Cardiac ventricle fibroblast (primary cell): ENCODE measurements around the gene HOXB3. TPM values are rescaled to one million over a fixed set of nuclear protein-coding genes. Genes with fewer than 3 reads are reported as not detected.

Experiments
- total RNA-seq: library from RNA; depleted of rRNA; stranded (reverse); fragments of >200 nt; gene quantifications from 2 replicates; pipeline ENCODE4 v1.2.3, GENCODE V29; 2015

The HOXB3 gene
- 0.37 and 0.73 TPM in 2 replicates for total RNA-seq

DNA sequence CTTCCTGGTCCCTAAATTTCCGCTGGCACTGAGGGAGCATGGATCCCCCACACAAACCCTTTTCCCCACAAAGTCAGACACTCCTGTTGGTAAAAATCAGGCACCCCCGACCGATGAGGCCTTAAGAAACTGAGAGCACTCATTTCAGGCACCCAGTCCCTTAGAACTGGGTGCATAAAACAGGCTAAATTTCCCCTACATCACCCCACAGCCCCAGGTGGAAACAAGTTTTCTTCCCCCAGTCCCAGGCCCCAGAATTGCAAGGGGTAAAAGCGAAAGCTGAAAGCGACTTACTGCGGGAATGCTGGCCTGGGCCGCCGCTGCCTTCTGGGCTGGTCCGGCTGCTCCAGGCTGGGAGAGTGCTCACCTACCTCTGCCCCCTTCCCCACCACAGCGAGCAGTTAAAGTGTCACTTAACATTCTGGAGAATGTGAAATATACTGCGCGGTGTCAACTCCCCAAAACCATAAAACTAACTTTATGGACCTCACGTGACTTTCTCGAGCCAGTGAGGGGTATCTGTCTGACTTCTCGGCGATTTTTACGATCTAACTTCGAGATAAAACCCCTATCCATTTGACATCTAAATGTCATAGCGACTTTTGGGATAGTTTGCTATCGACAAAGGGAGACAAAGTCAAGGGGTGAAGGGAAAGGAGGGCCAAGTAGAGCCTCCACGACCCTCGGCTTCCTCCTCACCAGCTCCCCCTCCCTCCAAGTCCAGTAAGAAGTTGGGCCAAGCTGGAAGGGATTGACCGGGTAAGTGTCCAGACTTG, at the start of gene HOXB3:
Gene HOXB3, minus strand, starts transcription at position 411 of the 776 bp plus-strand sequence. CDS start 37,767 bp downstream, outside the sequence.

DNA sequence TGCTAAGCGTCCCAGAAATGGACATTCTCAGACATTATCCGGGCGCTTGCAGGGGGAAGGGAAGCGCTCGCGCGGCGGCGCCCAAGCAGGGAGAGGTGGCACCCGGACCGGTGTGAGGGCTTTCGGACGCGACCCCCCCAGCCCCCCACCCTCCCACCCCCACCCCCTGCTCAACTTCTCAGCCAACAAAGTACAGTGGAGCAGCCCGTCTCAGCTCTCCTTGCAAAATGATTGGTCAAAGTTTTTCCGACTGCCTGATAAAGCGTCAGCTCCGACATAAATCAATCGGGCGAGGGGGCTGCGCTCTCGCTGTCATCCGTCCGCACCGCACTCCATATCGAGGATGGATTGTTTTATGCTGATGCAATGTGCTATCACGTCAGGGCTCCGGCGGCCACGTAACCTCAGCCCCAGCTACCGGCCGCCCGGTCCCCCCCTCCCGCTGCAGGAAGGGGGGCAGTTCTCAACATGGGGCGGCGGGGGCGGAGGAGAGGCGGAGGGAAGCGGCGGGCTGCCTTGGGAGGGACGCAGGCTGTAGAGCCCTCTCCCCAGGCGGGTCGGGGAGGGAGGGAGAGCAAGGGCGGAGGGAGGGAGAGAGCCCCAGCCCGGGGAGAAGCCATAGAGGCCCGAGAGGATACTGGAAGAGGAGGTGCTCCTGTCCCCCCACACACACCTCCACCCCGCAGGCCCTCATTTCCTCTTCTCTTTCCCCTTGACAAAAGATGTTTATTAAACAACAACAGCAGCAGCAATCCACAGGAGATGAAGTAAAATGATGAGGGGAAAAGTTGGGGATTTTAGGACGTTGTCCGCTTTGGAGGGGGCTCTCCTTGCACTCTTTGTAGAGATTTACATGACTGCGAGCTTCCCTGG, 36.4 kb upstream of the HOXB3 start, which contains the start of gene HOXB9:
Gene HOXB9, minus strand, starts transcription at position 114 of the 873 bp plus-strand sequence. Its CDS starts 89 bp downstream, at position 25.

DNA sequence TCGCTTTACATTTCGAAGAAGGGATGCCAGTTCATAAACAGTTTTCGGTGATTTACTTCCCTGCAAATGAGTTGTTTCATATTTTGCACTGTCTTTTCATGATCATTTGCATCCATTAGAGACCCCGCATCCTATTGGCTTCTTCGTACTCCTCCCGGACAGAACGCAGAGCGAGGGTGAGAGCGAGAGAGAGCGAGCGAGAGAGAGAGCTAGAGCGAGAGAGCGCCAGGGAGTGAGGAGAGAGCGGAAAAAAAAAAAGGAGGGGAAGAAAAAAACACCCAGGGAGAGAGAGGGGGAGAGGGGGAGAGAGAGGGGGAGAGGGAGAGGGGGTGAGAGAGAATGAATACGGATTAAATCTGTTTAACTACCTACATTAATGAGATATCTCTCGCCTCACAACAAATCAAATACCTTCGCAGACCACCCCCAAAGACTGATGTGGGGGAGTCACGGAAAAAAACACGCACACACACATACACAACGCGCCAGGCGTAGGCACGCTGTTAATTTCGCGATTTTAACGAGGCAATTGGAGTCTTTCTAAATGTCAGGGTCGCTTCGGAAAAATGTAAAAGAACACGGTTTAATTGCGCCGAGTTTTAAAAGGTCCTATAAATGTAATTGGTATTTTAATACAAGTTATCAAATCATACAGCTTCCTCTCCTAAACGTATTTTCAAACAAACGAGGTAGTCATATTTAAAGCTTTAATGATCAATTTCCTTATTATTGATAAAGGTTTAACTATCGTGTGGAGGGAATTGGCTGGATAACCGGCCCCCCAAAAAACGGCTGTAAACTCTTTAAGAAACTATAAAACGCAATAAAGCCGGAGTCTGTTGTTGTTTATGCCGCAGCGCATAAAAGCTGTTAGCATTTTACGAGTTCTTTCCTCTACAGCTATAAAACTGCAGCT, 25.3 kb upstream of the HOXB3 start, which contains the start of gene HOXB8:
Gene HOXB8, minus strand, starts transcription at position 246 of the 916 bp plus-strand sequence. CDS start 588 bp downstream, outside the sequence.

DNA sequence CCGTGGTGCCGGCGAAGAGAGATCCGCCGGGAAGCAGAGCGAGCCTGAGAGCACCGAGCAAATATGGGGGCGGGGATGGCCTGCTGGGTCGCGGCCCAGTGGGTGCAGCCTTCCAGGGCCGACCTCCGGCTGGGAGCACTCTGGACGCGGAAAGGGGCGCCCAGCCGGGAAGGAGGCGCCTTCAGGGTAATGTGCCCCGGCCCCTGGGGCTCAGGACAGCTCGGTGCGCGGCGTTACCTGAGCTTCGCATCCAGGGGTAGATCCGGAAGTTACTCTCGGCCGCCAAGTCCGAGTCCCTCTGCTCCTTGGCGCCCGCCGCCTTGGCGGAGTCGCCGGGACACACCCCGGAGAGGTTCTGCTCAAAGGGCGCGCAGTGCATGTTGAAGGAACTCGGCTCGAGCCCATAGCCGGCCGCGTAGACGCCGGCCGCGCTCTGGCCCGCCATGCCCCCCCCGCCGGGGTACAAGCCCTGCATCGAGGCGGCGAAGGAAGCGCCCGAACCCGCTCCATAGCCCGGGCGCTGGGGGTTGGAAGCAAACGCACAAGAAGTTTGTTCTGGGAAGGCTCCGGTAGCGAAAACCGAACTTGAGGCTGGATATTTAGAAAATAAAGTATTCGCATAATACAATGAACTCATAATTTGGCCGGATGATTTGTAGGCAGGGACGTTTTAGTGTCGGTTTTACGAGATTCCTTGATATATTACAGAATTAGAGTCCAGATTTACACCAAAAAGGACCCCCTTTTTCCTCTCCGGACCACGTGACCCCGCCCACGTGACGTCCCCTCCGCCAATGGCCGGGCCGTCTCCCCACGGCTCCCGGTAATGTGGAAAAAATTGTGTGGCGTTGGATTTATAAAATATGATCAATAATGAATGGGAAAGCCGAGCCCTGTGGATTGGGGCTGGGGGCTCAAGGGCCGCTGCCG, 20.5 kb upstream of the HOXB3 start, which contains the start of gene HOXB7:
Gene HOXB7, minus strand, starts transcription at position 736 of the 930 bp plus-strand sequence. Its CDS starts 99 bp downstream, at position 637.

DNA sequence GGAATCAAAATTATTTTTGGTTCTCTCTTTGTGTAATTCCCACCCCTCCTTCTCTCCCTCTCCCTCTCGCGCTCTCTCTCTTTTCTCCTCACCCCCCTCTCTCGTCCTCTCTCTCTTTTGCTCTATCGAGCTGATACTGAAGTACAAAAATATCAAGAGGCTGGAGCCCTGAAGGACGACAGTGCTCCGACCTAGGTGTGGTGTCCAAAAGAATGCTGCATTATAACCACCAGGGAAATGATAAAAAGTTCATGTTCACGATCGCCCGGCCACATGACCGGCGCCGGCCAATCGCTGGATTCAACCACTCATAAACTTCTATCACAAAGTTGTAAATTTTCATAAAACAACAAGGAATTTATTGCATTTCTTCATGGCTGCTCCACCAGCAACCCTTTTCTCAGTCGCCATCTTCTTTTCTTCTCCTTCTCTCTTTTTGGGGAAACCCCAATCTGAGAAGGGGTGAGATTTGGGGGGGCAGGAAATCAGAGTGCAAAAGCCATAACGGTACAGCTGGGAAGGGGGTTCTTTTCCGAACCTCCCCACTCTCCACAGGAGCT, 14.8 kb upstream of the HOXB3 start, which contains the start of gene HOXB6:
Gene HOXB6, minus strand, starts transcription at position 217 of the 560 bp plus-strand sequence. CDS start 6,836 bp downstream, outside the sequence.

DNA sequence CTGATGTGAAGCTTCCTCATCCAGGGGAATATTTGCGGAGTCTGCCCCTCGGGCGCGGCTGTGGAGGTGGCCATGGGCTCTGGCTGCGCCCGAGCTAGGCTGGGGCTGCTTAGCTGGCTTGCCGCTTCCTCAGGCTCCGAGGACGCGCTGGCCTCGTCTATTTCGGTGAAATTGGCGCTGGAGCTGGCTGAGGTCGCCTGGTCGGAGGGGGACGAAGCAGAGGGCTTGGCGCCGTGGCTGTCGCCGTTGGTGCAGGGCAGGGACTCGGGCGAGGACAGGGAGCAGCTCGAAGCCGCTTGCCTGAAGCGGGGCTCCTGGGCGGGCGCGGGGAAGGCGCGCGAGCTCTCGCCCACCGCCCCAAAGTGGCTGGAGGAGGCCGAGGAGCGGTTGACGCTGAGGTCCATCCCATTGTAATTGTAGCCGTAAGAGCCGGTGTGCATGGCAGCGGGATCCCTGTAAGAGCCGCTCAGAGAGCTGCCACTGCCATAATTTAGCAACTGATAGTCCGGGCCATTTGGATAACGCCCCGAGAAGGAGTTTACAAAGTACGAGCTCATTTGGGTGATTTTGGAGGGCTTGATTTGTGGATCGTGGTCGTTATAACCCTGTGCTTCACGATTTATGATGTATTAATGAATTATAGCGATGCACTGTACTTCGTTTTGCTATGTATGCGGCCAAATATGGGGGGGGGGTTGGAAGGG, 3.2 kb upstream of the HOXB3 start, which contains the start of gene HOXB5:
Gene HOXB5, minus strand, starts transcription at position 654 of the 704 bp plus-strand sequence. Its CDS starts 97 bp downstream, at position 557.

DNA sequence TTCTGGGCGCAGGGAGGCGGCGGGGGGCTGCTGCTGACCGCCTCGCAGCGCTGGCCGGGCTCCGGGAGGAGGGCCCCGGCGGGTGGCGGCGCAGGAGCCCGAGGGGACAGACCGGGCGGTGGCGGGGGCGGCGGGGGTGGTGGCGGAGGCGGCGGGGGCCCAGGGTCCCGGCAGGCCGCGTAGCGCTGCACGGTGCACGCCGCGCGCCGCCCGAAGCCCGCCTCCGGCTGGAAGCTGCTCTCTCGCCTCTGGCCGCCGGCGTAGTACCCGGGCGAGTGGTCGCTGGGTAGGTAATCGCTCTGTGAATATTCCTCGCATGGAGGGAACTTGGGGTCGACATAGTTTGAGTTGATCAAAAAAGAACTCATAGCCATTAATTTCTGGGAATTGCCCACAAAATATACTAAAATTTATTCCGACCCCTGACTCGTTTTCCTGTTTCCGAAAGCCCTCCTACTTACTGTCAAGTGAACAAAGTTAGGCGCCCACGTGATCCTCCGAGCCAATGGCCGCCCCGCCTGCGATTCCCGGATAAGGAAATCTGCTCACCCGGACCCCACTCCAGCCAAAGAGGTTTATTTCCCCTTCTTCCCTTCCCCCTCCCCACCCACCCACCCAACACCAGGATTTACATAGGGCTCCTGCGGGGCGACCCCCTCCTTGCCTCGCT, 12.0 kb downstream of the HOXB3 start, which contains the start of gene HOXB4:
Gene HOXB4, minus strand, starts transcription at position 405 of the 670 bp plus-strand sequence. Its CDS starts 31 bp downstream, at position 374.

DNA sequence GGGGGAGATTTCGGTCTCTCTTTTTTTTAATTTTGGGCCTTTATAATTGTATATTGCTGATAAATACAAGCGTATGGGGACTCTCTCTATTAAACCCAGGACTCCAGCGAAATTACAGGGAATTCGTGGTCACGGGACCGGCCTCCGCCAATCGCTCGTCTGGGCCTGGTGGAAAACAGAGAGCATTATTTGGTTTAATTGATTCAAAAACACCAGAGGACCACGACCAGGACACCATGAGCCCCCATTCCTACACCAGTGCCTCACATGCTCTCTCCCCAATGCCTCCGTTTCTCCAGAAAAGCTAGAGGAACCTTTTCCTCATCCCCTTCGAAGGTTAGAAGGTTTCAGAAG, 45.0 kb downstream of the HOXB3 start, which contains the start of gene HOXB2:
Gene HOXB2, minus strand, starts transcription at position 88 of the 354 bp plus-strand sequence. CDS start 198 bp downstream, outside the sequence.

DNA sequence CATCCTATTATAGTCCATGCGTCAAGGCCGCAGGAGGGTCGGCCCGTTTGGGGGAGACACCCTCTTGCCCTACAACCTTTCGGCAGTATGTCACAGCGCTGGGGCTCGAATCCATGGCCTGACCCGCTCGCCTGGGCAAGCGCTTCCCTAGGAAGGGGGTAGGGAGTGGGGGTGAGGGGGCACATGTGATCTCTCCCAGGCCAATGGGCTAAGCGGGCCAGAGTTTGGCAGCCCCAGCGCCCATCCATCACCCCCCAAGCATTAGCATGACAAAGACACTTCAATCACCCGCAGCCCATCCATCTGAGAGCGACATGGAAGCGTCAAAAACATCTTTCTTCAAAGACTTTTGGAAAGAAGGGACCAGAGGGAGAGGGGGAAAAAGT, 59.2 kb downstream of the HOXB3 start, which contains the start of gene HOXB1:
Gene HOXB1, minus strand, starts transcription at position 125 of the 386 bp plus-strand sequence. Its CDS starts 107 bp downstream, at position 18.

Other genes with a start within 250 kb of the HOXB3 start
- gene SKAP1, start 160.0 kb downstream of the HOXB3 start, total RNA-seq: not detected in 2 replicates
- not detected in 2 replicates for gene HOXB1, start 59.2 kb downstream of the HOXB3 start, total RNA-seq
- 10.3 and 27.3 TPM in 2 replicates for gene HOXB2, start 45.1 kb downstream of the HOXB3 start, total RNA-seq
- 0.10 TPM in 1 of 2 replicates, not detected in the other for gene HOXB4, start 11.9 kb downstream of the HOXB3 start, total RNA-seq
- not detected in 2 replicates for gene HOXB5, start 3.5 kb upstream of the HOXB3 start, total RNA-seq
- not detected in 2 replicates for gene HOXB6, start 14.7 kb upstream of the HOXB3 start, total RNA-seq
- gene HOXB7, start 20.8 kb upstream of the HOXB3 start, total RNA-seq: not detected in 2 replicates
- not detected in 2 replicates for gene HOXB8, start 25.1 kb upstream of the HOXB3 start, total RNA-seq
- not detected in 2 replicates for gene HOXB9, start 36.1 kb upstream of the HOXB3 start, total RNA-seq
- gene PRAC1, start 132.3 kb upstream of the HOXB3 start, total RNA-seq: not detected in 2 replicates
- not detected in 2 replicates for gene PRAC2, start 132.9 kb upstream of the HOXB3 start, total RNA-seq
- gene HOXB13, start 138.5 kb upstream of the HOXB3 start, total RNA-seq: not detected in 2 replicates
- not detected in 2 replicates for gene TTLL6, start 227.0 kb upstream of the HOXB3 start, total RNA-seq
- gene CALCOCO2, start 240.8 kb upstream of the HOXB3 start, total RNA-seq: 65.4 and 76.2 TPM in 2 replicates